ENCODE data around the gene ASGR2. TPM values are rescaled to one million over a fixed set of nuclear protein-coding genes. Genes with fewer than 3 reads are reported as not detected.

The ASGR2 gene
- total and polyA plus RNA-seq, 2 of the 13 experiments (the other 11 are each of a cell fraction or from before 2014, with no cell fraction given) = 320 to 754 TPM

GRCh38 chr17:7147772-7148171, 33.1 kb upstream of the ASGR2 start (continued):
- TF ChIP-seq ZNF766 (CRISPR knock-in tag; IDR thresholded peaks at IDR 0.05; ENCODE audit: borderline replicate concordance) = no peak
- no peak for TF ChIP-seq PLSCR1 (CRISPR knock-in tag; IDR thresholded peaks at IDR 0.05; ENCODE audit: borderline replicate concordance)
- peak; percentile 47 for TF ChIP-seq STAG1 (CRISPR knock-in tag; IDR thresholded peaks at IDR 0.05)
- TF ChIP-seq BCL6 (CRISPR knock-in tag; IDR thresholded peaks at IDR 0.05) = peak; percentile 59; the same call in 1 of the 2 replicates
- no peak for TF ChIP-seq ZNF552 (CRISPR knock-in tag; IDR thresholded peaks at IDR 0.05; ENCODE audit: borderline replicate concordance)
- TF ChIP-seq ZNF615 (CRISPR knock-in tag; IDR thresholded peaks at IDR 0.05; ENCODE audit: borderline replicate concordance) = no peak
- TF ChIP-seq ZNF441 (CRISPR knock-in tag; IDR thresholded peaks at IDR 0.05; ENCODE audit: borderline replicate concordance) = no peak
- no peak for TF ChIP-seq ARNT (IDR thresholded peaks at IDR 0.05)
- no peak for TF ChIP-seq ZNF232 (CRISPR knock-in tag; IDR thresholded peaks at IDR 0.05; ENCODE audit: borderline replicate concordance)
- TF ChIP-seq NFE2L1 (CRISPR knock-in tag; IDR thresholded peaks at IDR 0.05; ENCODE audit: borderline replicate concordance) = no peak
- peak; percentile 35; the same call in 1 of the 2 replicates for TF ChIP-seq ZNF3 (CRISPR knock-in tag; IDR thresholded peaks at IDR 0.05)
- no peak for TF ChIP-seq ZNF691 (CRISPR knock-in tag; IDR thresholded peaks at IDR 0.05; ENCODE audit: borderline replicate concordance, low read depth)
- no peak for TF ChIP-seq ZGPAT (CRISPR knock-in tag; IDR thresholded peaks at IDR 0.05)
- TF ChIP-seq ZNF704 (CRISPR knock-in tag; IDR thresholded peaks at IDR 0.05; ENCODE audit: borderline replicate concordance) = no peak
- TF ChIP-seq ARID3A (IDR thresholded peaks at IDR 0.05; ENCODE audit: low read depth, low read length) = no peak
- TF ChIP-seq MAX (IDR thresholded peaks at IDR 0.05) = no peak
- TF ChIP-seq NFE2L2 (IDR thresholded peaks at IDR 0.05; ENCODE audit: low read length) = no peak
- no peak for TF ChIP-seq FOXO1 (CRISPR knock-in tag; IDR thresholded peaks at IDR 0.05)
- no peak for TF ChIP-seq ZNF44 (CRISPR knock-in tag; IDR thresholded peaks at IDR 0.05)
- no peak for TF ChIP-seq TMF1 (CRISPR knock-in tag; IDR thresholded peaks at IDR 0.05; ENCODE audit: low read depth)
- no peak for TF ChIP-seq ZNF281 (CRISPR knock-in tag; IDR thresholded peaks at IDR 0.05; ENCODE audit: borderline replicate concordance)
- no peak for TF ChIP-seq SMAD9 (CRISPR knock-in tag; IDR thresholded peaks at IDR 0.05)
- no peak for TF ChIP-seq ZC3H13 (CRISPR knock-in tag; IDR thresholded peaks at IDR 0.05)
